Adipose tissue (tissue), 3 donors: ENCODE results near the gene GINS1. TPM values are rescaled to one million over a fixed set of nuclear protein-coding genes. Genes with fewer than 3 reads are reported as not detected.

ENCODE experiments used
- H3K27ac ChIP-seq: one replicate; pipeline ENCODE4 v1.5.1; 2013; ENCODE audit warnings: low read depth, low read length
- WGBS, 3 donors: extraction: QIAGEN DNeasy Blood & Tissue Kit; methylation state at CpG; one replicate each; pipeline ENCODE4 v1.1.7; 2013; 5-methylcytosine and 5-hydroxymethylcytosine counted together
- polyA plus RNA-seq, 3 donors: library from polyadenylated mRNA; stranded (reverse); fragments of 200-250 nt; gene quantifications; one replicate each; pipeline ENCODE4 v1.2.3, GENCODE V29; 2013
- donor health status: healthy with polysubstance abuse.
- donor health status: Bipolar disorder and iron deficiency.
- donor health status: healthy.

Gene GINS1
- polyA plus RNA-seq, 3 donors = 0.23 to 0.34 (median 0.24) TPM

DNA sequence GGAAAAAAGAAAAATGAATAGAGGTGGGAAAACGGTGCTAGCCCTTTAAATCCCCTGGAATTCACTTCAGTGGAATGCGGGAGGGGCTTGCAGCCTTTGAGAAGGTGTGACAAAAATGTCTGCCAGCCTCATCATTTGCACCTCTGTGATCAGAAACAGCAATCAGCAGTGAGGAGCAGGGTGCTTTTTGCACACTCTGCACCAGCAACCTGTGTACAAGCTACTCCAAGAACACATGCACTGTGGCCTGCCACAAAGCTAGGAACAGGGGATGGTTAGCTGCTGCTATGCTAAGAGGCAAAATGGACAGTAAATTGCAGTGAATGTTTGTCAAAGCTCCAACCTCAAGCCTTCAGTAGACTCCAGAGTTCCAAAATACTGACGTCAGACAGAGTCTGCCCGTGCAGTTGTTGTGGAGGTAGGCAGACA, 29.7 kb downstream of the GINS1 start:
- no peak overlapping the region for H3K27ac ChIP-seq
- WGBS, 3 donors = 44 to 69% (median 55%) methylated on average over 4 of the region's 4 CpGs

DNA sequence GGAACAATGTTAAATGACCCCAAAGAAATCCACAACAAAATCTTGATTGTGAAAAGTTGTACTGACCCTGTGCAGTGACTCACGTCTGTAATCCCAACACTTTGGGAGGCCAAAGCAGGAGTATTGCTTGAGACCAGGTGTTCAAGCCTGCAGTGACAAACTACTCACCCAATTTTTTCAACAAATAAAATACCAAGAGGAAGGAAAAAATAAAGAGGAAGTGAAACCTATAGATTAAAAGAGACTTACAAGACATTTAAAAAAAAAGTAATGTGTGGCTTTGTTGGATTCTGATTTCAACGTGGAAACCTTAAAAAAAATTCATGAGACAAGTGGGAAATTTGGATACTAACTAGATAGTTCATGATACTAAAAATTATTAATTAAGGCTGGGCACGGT, 31.9 kb downstream of the GINS1 start:
- WGBS, 3 donors = 71 to 87% (median 72%) methylated on average over 3 of the region's 3 CpGs
- H3K27ac ChIP-seq = no peak overlapping the region

DNA sequence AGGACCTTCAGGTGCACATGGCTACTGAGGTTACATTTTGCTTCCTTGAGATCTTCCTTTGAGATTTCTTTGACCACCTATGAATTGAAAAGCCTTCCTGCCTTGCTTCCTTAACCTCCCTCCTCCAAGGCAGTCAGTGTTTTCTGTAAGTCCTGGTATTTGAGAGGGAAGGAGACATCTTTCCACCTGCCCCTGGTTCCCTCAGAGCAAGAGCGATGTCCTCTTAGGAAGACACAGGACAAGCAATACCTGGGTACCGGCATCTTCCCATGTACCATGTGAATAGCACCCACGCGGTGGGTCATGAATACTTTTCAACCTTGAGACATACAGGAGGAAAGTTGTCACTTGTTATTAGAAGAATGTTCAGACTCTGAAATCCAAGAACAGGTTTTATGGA, 37.1 kb downstream of the GINS1 start:
- H3K27ac ChIP-seq = no peak overlapping the region
- WGBS, 3 donors = 96 to 98% (median 97%) methylated on average over 4 of the region's 4 CpGs

DNA sequence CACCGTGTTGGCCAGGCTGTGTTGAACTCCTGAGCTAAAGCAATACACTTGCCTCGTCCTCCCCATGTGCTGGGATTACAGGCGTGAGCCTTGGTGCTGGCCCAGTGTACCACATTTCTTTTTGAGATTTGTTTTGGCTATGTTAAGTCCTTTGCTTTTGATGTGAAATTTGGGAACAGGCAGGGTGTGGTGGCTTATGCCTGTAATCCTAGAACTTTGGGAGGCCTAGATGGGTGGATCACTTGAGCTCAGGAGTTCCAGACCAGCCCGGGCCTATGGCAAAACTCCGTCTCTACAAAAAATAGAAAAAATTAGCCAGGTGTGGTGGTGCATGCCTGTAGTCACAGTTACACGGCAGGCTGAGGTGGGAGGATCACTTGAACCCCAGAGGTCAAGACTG, 40.2 kb downstream of the GINS1 start:
- H3K27ac ChIP-seq = no peak overlapping the region
- WGBS, 3 donors = 89 to 99% (median 90%) methylated on average over 6 of the region's 6 CpGs

DNA sequence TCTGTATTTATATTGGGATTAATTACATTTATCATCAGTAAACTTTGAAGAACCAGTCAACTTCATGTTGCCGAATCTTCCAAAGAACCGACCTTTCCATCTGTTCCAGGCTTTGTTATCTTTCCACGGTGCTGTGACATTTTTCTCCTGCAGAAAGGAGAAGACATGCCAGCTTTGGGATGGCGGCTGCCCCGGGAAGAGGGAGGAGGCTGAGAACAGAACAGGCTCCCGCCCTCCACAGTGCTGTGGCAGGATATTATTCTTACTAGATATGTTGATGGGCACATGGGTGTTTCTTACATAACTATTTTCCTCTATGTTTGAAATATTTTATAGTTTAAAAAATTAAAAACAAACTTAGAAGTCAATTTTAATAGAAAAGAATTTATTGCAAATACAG, 44.9 kb downstream of the GINS1 start:
- H3K27ac ChIP-seq = no peak overlapping the region
- 84 to 88% (median 88%) methylated on average over 6 of the region's 6 CpGs for WGBS, 3 donors

DNA sequence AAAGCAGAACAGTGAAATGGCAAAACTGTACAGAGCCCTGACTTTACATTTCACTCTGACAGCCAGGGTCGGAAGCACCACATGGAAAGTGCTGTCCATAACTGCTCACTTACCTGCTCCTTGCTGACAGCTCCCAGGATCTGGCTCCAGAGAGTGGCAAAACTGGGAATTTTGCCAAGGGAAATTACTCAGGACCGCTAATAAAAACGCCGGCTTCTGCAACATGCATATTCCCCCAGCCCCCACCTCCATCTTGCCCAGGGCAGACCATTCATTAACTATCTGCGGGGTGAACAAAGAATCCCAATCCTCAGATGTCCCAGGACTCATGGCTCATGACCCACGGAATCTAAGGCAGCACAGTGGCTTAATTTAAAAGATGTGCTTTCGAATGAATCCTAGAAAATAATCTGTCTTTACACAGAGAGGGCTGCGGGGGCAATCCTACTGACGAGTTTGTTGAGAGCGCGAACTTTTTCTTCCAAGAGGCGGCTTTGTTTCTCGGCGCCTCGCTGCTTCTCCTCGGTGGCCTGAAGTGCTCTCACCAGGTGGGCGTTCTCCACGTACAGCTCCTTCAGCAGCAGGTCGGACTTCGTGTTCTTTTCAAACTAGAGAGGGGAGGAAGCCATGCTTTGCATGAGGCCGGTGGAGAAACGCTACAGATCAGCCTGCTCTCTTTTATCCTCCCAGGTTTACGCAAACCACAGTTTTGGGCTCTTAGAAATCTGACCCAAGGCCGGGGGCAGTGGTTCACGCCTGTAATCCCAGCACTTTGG, 45.8 kb downstream of the GINS1 start:
- H3K27ac ChIP-seq = no peak overlapping the region
- WGBS, 3 donors = 79 to 84% (median 82%) methylated on average over 25 of the region's 25 CpGs

DNA sequence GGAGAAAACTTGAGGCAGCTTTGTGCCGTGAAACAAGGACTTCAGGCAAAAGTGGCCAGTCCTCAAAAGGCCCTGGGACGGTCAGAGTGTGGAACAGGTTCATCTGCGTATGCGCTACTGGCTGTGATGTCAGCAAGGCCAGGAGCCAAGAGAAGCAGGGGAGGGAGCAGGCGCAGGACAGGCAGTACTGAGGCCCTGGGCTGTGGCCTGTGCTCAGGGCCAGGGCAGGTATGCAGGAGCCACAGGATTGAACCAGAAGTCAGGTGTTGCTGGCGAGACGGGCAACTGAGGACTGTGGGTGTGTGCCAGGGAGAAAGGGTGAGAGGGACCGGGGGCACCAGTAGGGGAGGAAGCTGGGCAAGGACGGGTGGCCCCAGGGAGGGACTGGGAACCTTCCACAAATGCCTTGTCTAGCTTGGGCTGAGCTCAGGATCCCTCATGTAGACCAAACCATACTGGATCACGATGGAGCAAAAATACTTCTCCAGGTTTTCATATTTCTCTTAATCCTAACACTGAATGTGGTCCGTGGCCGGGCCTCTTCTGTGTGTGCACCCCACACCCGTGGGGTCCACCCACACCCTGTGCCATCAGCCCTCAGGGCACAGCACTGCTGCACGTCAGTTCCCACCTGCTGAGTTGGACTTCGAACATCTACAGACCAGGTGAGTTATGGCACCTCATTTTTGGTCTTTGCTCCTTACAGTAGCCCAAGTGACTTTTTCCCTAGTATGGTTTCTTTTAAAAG, 46.9 kb downstream of the GINS1 start:
- WGBS, 3 donors = 93 to 94% (median 94%) methylated on average over 15 of the region's 15 CpGs
- H3K27ac ChIP-seq = no peak overlapping the region

DNA sequence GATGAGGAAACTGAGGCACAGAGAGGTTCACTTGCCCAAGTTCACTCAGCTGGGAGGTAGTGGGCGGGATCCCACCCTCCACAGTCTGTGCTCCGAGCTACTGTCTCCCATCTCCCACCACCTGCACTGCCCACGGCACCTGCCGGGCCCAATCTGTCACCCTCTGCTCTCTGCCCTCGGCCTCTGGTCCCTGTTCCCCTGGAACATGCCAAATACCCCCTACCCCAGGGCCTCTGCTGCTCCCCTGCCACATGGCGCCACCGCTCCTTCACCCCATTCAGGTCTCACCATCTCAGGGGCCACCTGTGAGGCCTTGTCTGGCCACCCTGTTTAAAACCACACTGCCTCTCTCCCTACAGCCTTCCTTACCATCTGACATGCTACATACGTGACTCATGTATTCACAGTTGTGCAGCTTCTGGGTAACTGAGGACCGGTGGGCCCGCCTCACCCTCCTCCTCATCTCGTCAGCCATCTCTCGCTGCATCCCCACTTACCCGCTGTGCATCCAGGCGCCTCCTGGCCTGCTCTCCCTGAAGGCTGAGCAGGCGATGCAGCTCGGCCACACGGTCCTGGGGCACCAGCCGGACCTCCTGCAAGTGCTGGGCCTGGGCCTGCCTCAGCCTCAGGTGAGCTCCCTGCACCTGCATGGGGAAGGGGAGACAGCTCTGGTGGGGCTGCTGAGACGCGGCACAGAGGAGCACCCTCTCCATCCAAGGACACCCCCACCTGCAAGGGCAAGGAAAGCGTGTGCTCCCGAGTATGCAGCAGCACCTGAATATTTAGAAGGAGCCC, 50.6 kb downstream of the GINS1 start:
- H3K27ac ChIP-seq = no peak overlapping the region
- 90 to 95% (median 93%) methylated on average over 22 of the region's 22 CpGs for WGBS, 3 donors

DNA sequence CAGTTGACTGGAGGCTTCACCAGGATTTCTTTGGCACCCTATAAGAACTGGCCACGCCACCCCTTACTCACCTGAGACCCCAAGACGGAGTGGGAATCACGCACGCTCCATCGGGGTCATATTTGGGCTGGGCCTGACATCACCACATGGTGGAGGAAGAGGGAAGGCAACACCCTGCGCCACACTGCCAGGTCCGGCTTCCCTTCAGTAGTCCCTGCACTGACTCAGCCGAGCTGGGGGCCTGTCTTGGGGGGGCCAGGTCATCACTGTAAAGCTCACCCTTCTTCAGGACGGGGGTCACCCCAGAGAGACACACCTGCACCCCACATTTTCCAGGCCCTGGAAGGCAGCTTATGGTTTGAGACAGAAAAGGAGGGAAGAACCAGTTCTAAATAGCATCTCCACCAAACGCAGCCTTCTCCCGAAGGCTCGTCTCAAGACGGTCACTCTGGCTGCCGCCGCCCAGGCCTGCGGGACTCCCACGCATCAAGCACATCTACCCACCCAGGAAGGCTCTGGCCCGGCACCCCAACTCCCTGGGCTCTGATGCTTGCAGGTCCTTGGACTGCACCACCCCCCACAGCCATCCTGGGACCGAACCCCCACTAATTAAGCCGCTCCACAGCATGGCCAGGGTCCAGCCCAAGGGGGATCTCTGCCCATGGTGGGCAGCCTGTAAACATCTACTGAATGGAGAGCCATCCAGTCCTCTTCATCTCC, 51.8 kb downstream of the GINS1 start:
- WGBS, 3 donors = 85 to 95% (median 87%) methylated on average over 18 to 20 of the region's 20 CpGs
- H3K27ac ChIP-seq = no peak overlapping the region

DNA sequence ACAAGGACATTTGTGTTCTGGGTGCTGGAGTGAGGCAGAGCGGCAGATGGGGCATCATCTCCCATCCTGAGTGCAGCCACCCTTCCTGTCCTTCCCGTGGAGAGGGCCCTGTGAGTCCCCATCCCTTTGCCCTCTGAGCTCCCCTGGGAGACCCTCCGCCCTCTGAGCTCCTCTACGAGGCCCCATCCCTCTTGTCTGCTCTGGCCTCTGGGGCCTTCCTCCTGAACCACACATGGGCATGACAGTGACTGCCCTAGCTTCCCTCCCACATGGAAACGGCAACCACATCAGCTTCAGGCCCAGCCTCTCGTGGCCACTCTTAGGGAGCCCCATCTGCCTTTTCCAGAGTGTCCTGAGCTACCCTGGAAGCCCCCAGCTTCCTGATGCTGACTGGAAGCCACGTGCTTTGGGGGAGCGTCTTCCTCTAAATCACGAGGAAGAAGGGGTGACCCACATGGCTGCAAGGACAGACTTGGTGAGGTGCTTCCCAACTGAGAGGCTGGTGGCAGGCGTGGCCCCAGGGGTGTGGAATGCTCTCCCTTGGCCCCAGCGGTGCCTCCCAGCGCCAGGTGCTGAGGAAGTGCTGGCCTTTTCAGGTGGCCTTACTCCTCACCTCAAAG, 52.6 kb downstream of the GINS1 start:
- H3K27ac ChIP-seq = no peak overlapping the region
- WGBS, 3 donors = 73 to 89% (median 78%) methylated on average over 12 of the region's 12 CpGs

DNA sequence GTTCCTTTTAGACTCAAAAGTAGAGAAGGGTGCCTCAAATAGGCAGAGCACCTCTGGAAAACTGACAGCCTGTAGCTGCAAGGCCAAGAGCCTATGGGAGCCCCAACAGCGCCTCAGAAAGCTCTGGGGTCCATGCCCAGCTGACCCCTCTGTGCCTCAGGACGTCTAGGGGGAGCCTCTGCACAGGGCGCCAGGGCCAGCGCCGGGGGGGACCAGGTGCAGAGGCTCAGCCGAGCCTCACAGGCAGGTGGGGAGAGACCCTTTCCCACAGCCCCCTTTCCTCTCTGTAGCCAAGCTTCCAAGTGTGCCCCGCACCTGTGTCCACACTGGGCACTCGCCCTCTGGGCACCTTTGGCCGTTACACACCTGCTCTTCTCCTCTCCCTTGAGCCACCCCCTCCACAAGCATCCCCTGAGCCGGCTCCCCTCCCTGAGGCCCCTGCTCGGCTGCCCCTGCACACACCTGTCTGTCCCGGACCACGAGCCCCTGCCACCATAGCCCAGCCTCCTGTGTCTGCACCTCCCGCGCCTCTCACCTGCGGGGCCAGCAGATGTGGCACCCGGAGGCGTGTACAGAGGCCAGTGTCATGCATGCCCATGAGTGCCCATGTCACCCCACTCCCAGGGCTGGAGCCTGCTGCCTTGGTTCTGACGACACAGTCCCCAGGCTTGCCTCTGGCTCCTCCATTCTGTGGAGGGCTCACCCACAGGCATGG, 53.2 kb downstream of the GINS1 start:
- WGBS, 3 donors = 92 to 95% (median 93%) methylated on average over 19 of the region's 19 CpGs
- H3K27ac ChIP-seq = no peak overlapping the region

DNA sequence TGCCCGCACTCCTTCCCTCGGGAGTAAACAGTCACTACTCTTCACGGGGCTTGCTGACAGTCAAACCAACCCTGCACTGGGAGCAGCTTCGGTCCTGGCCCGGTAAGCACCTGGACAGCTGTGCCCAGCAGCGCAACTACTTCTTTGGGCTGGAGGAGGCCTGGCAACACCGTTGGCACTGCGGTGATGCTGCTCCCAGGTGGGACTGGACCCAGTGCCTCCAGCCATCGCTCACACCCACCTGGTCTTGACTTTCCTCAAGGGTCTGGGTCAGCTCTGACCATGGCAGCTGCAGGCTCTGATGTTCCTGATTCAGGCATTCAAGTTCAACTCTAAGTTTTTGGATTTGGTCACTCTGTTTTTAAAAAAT, 53.8 kb downstream of the GINS1 start:
- 82 to 92% (median 83%) methylated on average over 9 of the region's 9 CpGs for WGBS, 3 donors
- no peak overlapping the region for H3K27ac ChIP-seq

DNA sequence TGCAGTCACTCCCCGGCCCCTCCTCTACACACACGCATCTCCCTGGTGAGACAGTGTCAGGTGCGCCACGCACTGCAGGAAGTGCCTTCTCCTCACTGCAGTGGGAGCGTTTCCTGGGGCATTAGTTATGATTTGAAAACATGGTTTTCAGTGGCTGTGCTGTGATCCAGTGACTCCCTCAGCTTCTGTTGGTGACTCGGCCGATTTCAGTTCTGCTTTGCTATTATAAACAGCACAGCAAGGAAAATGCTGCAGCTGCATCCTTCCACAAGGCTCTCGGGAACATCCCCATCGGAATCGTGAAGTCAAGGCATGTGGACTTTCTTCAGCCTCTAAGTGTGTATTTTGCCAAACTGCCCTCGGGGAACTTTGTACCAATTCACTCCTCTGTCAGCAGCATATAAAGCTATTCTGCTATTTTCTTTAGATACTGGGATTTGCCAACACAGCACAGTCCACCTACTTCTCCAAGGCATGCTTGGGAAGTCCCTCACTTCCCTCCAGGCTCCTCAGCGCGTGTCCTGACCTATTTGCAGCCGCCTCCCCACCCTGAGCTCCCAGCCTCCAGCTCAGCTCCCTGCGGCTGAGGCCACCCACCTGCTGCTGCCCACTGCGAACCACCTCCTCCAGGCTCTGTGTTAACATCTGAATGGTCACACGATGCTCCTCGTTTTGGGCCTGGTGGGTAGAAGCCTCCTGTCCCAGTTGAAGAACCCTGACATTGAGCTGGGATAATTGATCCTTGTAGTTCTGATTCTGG, 54.5 kb downstream of the GINS1 start:
- 67 to 86% (median 68%) methylated on average over 18 of the region's 18 CpGs for WGBS, 3 donors
- H3K27ac ChIP-seq = no peak overlapping the region

DNA sequence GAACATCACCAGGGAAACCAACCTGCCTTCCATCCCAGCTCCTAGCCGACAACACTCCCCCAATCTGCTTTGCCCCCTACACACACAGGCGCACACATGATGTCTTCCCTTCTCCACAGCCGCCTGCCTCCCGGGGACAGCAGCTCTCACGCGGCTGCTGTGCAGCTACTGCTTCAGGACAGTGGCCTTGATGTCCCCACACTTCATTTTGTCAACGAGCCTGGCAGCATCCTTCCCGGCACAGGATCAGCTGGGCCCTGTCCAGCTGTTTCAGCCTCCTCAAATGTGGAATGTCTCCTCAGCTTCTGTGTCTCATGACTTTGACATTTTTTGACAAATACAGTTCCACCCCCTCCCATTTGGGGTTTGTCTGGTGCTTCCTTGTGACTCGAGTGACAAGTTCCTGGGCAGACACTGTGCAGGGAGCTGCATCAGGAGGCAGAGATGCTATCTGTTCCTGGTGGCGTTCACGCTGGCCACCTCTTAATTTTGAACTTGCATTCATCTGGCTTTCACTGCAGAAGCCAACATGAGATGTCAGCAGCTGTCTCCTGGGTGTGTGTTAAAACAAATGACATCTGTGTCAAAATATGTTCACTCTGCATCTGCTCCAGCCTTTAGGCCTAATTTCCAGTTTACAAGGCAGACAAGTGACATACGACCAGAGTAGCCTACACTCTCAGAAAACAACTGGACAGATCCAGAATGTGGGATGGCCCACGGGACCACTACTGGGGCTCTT, 57.2 kb downstream of the GINS1 start:
- WGBS, 3 donors = 74 to 78% (median 75%) methylated on average over 13 of the region's 13 CpGs
- H3K27ac ChIP-seq = no peak overlapping the region

DNA sequence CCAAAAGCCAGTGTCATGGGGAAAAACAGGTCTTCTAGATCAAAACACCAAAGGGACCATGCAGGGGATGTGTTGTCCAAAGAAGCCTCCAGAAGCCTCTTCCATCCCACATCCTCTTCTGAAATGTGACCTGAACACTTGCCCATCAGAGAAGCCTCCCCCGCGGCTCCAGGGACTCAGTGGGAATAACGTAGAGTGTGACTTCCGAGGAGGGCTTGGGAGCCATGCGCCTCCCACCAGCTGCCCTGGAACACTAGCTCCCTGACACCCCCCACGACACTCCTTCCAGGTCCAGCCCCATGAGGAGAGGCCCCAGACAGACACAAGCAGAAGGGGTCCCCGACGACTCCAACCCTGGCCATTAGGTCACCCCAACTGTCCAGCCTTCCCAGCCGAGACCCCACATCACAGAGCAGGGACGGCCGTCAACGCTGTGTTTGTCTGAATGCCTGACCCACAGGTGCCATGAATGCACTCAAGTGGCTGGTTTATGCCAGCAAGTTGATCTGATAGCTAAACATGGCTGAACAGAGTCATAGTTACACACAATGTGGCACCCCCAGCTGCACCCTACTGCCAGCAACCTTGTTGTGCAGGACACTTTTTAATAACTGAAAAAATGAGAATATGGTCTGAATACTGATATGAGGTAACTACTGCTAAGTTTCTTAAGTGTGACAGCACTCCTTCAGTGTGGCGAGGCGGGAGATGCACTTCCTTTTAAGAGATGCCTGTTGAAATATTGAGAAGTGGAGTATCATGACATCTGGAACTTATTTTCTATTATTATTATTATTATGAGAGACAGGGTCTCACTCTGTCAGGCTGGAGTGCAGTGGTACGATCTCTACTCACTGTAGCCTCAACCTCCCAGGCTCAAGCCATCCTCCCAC, 58.0 kb downstream of the GINS1 start:
- 81 to 91% (median 85%) methylated on average over 15 of the region's 15 CpGs for WGBS, 3 donors

More for the DNA sequence above, 58.0 kb downstream of the GINS1 start:
- H3K27ac ChIP-seq = no peak overlapping the region
